Keratinocyte (primary cell): ENCODE measurements around the gene PPARGC1A. TPM values are rescaled to one million over a fixed set of nuclear protein-coding genes. Genes with fewer than 3 reads are reported as not detected.

Source experiments
- DNase-seq: peaks from one replicate; pipeline ENCODE4 v3.0.0-alpha.2; 2011; ENCODE audit warnings: low read depth, missing footprints, low spot score
- FAIRE-seq: peaks from 2 replicates; lab custom pipeline; 2011; peaks lifted over from hg19 to GRCh38; lab: Jason Lieb, UNC
- H2AFZ ChIP-seq: 2 replicates; pipeline ENCODE4 v1.6.0; 2012; ENCODE audit warnings: low read length, control low read depth, inconsistent platforms; ENCODE audit not compliant: control insufficient read depth
- H3K27ac ChIP-seq: 2 replicates; pipeline ENCODE4 v1.5.1; 2011; ENCODE audit warnings: low read length; ENCODE audit not compliant: control insufficient read depth, insufficient read depth
- H3K27me3 ChIP-seq: 3 replicates; pipeline ENCODE4 v1.6.0; 2011; ENCODE audit warnings: low read length; ENCODE audit not compliant: control insufficient read depth, insufficient read depth; ENCODE audit errors: extremely low read depth
- H3K36me3 ChIP-seq, 2 experiments: 2 replicates in 1 of 2; 3 replicates in 1 of 2; pipeline ENCODE4 v1.5.1; 2011; ENCODE audit warnings: low read length in 2 of 2, mild to moderate bottlenecking in 1 of 2; ENCODE audit not compliant: control insufficient read depth in 2 of 2, insufficient read depth in 2 of 2; ENCODE audit errors: extremely low read depth in 1 of 2
- H3K4me1 ChIP-seq: 3 replicates; pipeline ENCODE4 v1.5.1; 2011; ENCODE audit warnings: low read length; ENCODE audit not compliant: control insufficient read depth, insufficient read depth; ENCODE audit errors: extremely low read depth
- H3K4me2 ChIP-seq: 3 replicates; pipeline ENCODE4 v1.6.0; 2011; ENCODE audit warnings: low read depth, low read length; ENCODE audit not compliant: control insufficient read depth, insufficient read depth; ENCODE audit errors: extremely low read depth
- H3K4me3 ChIP-seq, 3 experiments: fragments of 200-600 bp in 1 of 3; sonication (generic) in 1 of 3; 2 replicates in 2 of 3; 3 replicates in 1 of 3; pipeline ENCODE4 v1.5.1; 2011 to 2016; ENCODE audit warnings: low read length in 3 of 3, mild to moderate bottlenecking in 3 of 3, control low read depth in 2 of 3, inconsistent platforms in 1 of 3, low read depth in 1 of 3, mixed read lengths in 1 of 3, mixed run types in 1 of 3, moderate library complexity in 1 of 3; ENCODE audit not compliant: control insufficient read depth in 2 of 3, insufficient read depth in 2 of 3; ENCODE audit errors: extremely low read depth in 1 of 3
- H3K79me2 ChIP-seq: 2 replicates; pipeline ENCODE4 v1.6.0; 2012; ENCODE audit warnings: low read length; ENCODE audit not compliant: control insufficient read depth, insufficient read depth
- H3K9ac ChIP-seq: 3 replicates; pipeline ENCODE4 v1.6.0; 2011; ENCODE audit warnings: low read length; ENCODE audit not compliant: control insufficient read depth, insufficient read depth; ENCODE audit errors: extremely low read depth
- H3K9me1 ChIP-seq: 3 replicates; pipeline ENCODE4 v1.6.0; 2011; ENCODE audit warnings: low read length; ENCODE audit not compliant: control insufficient read depth, insufficient read depth; ENCODE audit errors: extremely low read depth
- H3K9me3 ChIP-seq: 2 replicates; pipeline ENCODE4 v1.5.1; 2012; ENCODE audit warnings: low read depth, low read length; ENCODE audit not compliant: control insufficient read depth
- H4K20me1 ChIP-seq: 3 replicates; pipeline ENCODE4 v1.6.0; 2011; ENCODE audit warnings: low read length; ENCODE audit not compliant: control insufficient read depth, insufficient read depth; ENCODE audit errors: extremely low read depth
- EZH2 ChIP-seq: IDR thresholded peaks from one replicate; pipeline ENCODE4 v1.6.1; 2012; ENCODE audit warnings: inconsistent platforms, mild to moderate bottlenecking, low read length, moderate library complexity
- dilution Hi-C: fragments of 300-500 bp; cut with MboI; formaldehyde crosslinking; loops from one replicate; pipeline ENCODE4 v1.7.0; 2020; ENCODE audit warnings: low sequenced_read_pairs; ENCODE audit not compliant: extremely low pct_ligation_motif_present
- polyA plus RNA-seq, 5 experiments: library from polyadenylated mRNA; depleted of rRNA in 3 of 5; stranded (reverse) in 3 of 5; stranded (forward) in 1 of 5; unstranded in 1 of 5; fragments of >200 nt; gene quantifications; 1 replicate in 1 of 5; 2 replicates in 3 of 5; 3 replicates in 1 of 5; pipeline versions ENCODE4 v1.2.1 to v1.2.3, GENCODE V29; 2011 to 2012; ENCODE audit warnings: missing spikeins in 2 of 5, low read depth in 1 of 5, low replicate concordance in 1 of 5
- TF ChIP-seq, protein P1 (sequence below), 3 experiments: IDR thresholded peaks in 1 of 3; conservative IDR thresholded peaks in 1 of 3; optimal IDR thresholded peaks in 1 of 3; 2 replicates in 2 of 3; 3 replicates in 1 of 3; pipeline versions ENCODE3 to v1.5.1; 2011; ENCODE audit warnings: low read length in 3 of 3, mild to moderate bottlenecking in 3 of 3, moderate library complexity in 2 of 3, control low read depth in 1 of 3, inconsistent platforms in 1 of 3; ENCODE audit not compliant: insufficient read depth in 2 of 3; ENCODE audit errors: extremely low read depth in 1 of 3

Gene PPARGC1A
- polyA plus RNA-seq, 1 donor (not counting 4 experiments of a cell fraction or from before 2014, with no cell fraction given): 0.18 TPM

DNA sequence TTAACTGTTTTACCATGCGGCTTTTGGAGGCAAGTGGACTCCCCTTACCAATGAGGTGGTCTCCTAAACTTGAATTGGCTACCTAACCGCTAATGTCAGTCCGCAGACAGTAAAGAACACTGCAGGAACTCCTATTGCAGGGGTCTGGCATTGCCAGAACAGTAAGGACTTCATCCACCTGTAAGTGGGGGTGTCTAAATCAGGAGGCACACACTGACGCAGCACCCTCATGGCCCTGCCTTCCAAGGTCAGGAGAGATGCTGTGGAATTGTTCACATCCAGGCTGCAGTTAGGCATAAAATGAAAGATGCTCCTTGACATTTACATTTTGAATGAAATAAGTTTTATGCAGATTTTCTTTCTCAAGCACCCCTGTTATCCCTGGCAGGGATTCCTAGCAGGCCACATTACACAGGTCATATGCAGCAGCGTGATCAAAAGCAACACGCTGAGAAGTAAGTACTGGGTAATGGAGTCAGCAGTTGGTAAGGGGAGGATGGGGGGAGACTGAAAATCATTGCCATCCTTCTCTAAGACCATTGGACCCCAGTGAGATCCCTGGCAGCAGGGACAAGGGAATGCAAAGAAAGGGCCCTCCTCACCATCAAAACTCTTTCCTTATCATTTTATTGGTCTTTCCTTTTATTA lies 3.8 kb downstream of the PPARGC1A start:
- no peak overlapping the region for H3K9ac ChIP-seq
- H3K9me3 ChIP-seq: no peaks in the 10 kb centered on the region
- no peak overlapping the region for H2AFZ ChIP-seq
- dilution Hi-C loops: no loop called here
- no peak overlapping the region for H3K4me3 ChIP-seq
- no peaks in the 10 kb centered on the region for H3K27me3 ChIP-seq
- no peak overlapping the region for H3K4me2 ChIP-seq
- TF ChIP-seq, protein P1, sequence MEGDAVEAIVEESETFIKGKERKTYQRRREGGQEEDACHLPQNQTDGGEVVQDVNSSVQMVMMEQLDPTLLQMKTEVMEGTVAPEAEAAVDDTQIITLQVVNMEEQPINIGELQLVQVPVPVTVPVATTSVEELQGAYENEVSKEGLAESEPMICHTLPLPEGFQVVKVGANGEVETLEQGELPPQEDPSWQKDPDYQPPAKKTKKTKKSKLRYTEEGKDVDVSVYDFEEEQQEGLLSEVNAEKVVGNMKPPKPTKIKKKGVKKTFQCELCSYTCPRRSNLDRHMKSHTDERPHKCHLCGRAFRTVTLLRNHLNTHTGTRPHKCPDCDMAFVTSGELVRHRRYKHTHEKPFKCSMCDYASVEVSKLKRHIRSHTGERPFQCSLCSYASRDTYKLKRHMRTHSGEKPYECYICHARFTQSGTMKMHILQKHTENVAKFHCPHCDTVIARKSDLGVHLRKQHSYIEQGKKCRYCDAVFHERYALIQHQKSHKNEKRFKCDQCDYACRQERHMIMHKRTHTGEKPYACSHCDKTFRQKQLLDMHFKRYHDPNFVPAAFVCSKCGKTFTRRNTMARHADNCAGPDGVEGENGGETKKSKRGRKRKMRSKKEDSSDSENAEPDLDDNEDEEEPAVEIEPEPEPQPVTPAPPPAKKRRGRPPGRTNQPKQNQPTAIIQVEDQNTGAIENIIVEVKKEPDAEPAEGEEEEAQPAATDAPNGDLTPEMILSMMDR (optimal IDR thresholded peaks at IDR 0.05 in 1 of 3, IDR thresholded peaks at IDR 0.05 in 1 of 3, conservative IDR thresholded peaks at IDR 0.05 in 1 of 3; ENCODE audit: extremely low read depth in 1 of 3, insufficient read depth in 2 of 3, low read length in 3 of 3): no peak
- no peak for TF ChIP-seq EZH2
- H3K9me1 ChIP-seq: no peaks in the 10 kb centered on the region
- H3K36me3 ChIP-seq: no peaks in the 10 kb centered on the region
- no peak for FAIRE-seq
- H3K79me2 ChIP-seq: no peaks in the 10 kb centered on the region
- H4K20me1 ChIP-seq: no peaks in the 10 kb centered on the region
- peaks cover 29% of the 10 kb centered on the region for H3K4me1 ChIP-seq
- no peak overlapping the region for H3K27ac ChIP-seq
- no peak for DNase-seq

DNA sequence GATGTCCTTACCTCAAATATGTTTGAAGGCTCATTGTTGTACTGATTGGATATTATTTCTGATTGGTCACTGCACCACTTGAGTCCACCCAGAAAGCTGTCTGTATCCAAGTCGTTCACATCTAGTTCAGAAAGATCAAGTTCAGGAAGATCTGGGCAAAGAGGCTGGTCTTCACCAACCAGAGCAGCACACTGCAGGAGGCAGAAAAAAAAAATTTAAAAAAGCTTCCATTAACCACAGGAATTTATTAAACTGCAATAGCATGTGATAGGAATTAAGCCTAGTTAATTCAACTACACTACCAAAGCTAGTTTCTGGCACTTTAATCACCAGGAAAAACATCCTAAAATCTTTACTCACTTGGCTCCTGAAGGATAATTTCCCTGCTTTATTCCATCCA lies 5.1 kb downstream of the PPARGC1A start:
- DNase-seq: no peak

More for the DNA sequence above, 5.1 kb downstream of the PPARGC1A start:
- Histone ChIP-seq H4K20me1 (no peaks in the 10 kb centered on the region), H3K9ac (no peak overlapping the region), H3K36me3 (no peaks in the 10 kb centered on the region), H3K9me3 (no peaks in the 10 kb centered on the region), H3K4me1 (peaks cover 20% of the 10 kb centered on the region), H3K27ac (no peak overlapping the region), H2AFZ (no peak overlapping the region), H3K9me1 (no peaks in the 10 kb centered on the region), H3K79me2 (no peaks in the 10 kb centered on the region), H3K4me3 (no peak overlapping the region), H3K27me3 (no peaks in the 10 kb centered on the region), H3K4me2 (no peak overlapping the region)
- FAIRE-seq: no peak
- TF ChIP-seq, protein P1 (optimal IDR thresholded peaks at IDR 0.05 in 1 of 3, IDR thresholded peaks at IDR 0.05 in 1 of 3, conservative IDR thresholded peaks at IDR 0.05 in 1 of 3; ENCODE audit: extremely low read depth in 1 of 3, insufficient read depth in 2 of 3, low read length in 3 of 3): no peak
- no peak for TF ChIP-seq EZH2
- dilution Hi-C loops: no loop called here
